ENCODE results near the gene PRTFDC1.

- TF ChIP-seq TAF1 (IDR thresholded peaks at IDR 0.05; ENCODE audit: borderline replicate concordance, low read depth, low read length) (no peak), POLR2A (IDR thresholded peaks at IDR 0.05; ENCODE audit: low read depth, low read length) (no peak), POLR2AphosphoS5 (IDR thresholded peaks at IDR 0.05; ENCODE audit: low read depth, low read length) (no peak)
Measured at GRCh38 chr10:24826009-24826408, 126.4 kb downstream of the PRTFDC1 start.

Measured in GM12892 (cell line).